AG04450 (cell line): Measurements from ENCODE around the gene ASIC3. TPM values are rescaled to one million over a fixed set of nuclear protein-coding genes. Genes with fewer than 3 reads are reported as not detected.

Experiments
- CTCF ChIA-PET: fragments of 300-600, 350-600 bp; formaldehyde crosslinking; extraction: SDS; loops from one replicate; lab custom pipeline; 2022; ENCODE audit warnings: antibody characterized with exemption, inconsistent platforms; lab: Charles Lee
- POLR2A ChIA-PET: fragments of 350-600 bp; formaldehyde crosslinking; extraction: SDS; loops from one replicate; lab custom pipeline; 2021; ENCODE audit warnings: antibody characterized with exemption, inconsistent platforms; lab: Yijun Ruan, JAX
- DNase-seq: peaks from one replicate; pipeline ENCODE4 v3.0.0-alpha.2; 2011; ENCODE audit warnings: low read depth, low spot score
- H3K27ac ChIP-seq: one replicate; pipeline ENCODE4 v1.5.1; 2012; ENCODE audit warnings: low read depth, low read length, control low read depth
- H3K27me3 ChIP-seq: one replicate; pipeline ENCODE4 v1.6.0; 2012; ENCODE audit warnings: low read length; ENCODE audit not compliant: control insufficient read depth, insufficient read depth
- H3K4me3 ChIP-seq: 2 replicates; pipeline ENCODE4 v1.5.1; 2011; ENCODE audit warnings: mild to moderate bottlenecking, low read depth, low read length, control low read depth
- H3K9me3 ChIP-seq: 2 replicates; pipeline ENCODE4 v1.5.1; 2012; ENCODE audit warnings: low read length; ENCODE audit not compliant: control insufficient read depth, insufficient read depth
- polyA plus RNA-seq: library from polyadenylated mRNA; depleted of rRNA; stranded (reverse); fragments of >200 nt; gene quantifications from 2 replicates; pipeline ENCODE4 v1.2.3, GENCODE V29; 2011
- TF ChIP-seq, protein P1 (sequence below): IDR thresholded peaks from 2 replicates; pipeline ENCODE4 v1.5.1; 2011; ENCODE audit warnings: low read depth, low read length, control low read depth, inconsistent platforms

ASIC3 gene
- polyA plus RNA-seq, 1 experiment: 0.07 TPM

DNA sequence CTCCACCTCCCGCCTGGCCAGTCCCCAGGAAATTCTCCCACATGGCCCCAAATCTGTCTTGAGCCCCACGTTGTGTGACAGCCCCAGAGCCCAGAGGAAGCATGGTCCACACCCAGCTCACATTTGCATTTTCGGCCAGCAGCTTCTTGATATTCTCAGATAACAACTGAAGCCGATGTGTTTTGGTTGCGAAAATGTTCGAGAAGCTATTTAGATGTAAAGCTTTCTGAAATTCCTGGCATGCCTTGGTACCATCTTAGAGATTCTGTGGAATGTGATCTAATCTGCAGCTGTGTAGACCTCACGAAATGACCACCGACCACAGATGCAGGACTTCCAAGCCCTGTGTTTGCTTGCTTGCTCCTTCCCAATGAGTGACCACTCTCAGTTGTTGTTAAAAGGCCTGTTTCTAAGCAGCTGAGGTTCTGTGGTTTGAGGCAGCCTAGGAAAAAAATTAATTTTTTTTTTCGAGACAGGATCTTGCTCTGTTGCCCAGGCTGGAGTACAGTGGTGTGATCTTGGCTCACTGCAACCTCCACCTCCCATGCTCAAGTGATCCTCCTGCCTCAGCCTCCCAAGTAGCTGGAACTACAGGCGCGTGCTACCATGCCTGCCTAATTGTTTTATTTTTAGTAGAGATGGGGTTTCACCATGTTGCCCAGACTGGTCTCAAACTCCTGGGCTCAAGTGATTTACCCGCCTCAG is 19.9 kb downstream of the ASIC3 start:
- ChIA-PET POLR2A (interaction anchor here (0.7 to 1.4 kb wide), 2 partner anchors 12 to 21 kb away, joined by 3 to 6 read pairs; partner anchors contain the start of gene FASTK), CTCF (interaction anchor here (0.8 kb wide), 1 partner anchor 56 kb away, joined by 3 read pairs; no protein-coding TSS in a partner anchor)
- Histone ChIP-seq H3K27me3 (no peaks in the 10 kb centered on the region), H3K9me3 (no peaks in the 10 kb centered on the region; the same call in 1 of the 2 replicates), H3K4me3 (no peak overlapping the region), H3K27ac (peak overlapping the region; percentile 31)
- no peak for DNase-seq
- TF ChIP-seq, protein P1, sequence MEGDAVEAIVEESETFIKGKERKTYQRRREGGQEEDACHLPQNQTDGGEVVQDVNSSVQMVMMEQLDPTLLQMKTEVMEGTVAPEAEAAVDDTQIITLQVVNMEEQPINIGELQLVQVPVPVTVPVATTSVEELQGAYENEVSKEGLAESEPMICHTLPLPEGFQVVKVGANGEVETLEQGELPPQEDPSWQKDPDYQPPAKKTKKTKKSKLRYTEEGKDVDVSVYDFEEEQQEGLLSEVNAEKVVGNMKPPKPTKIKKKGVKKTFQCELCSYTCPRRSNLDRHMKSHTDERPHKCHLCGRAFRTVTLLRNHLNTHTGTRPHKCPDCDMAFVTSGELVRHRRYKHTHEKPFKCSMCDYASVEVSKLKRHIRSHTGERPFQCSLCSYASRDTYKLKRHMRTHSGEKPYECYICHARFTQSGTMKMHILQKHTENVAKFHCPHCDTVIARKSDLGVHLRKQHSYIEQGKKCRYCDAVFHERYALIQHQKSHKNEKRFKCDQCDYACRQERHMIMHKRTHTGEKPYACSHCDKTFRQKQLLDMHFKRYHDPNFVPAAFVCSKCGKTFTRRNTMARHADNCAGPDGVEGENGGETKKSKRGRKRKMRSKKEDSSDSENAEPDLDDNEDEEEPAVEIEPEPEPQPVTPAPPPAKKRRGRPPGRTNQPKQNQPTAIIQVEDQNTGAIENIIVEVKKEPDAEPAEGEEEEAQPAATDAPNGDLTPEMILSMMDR: no peak

DNA sequence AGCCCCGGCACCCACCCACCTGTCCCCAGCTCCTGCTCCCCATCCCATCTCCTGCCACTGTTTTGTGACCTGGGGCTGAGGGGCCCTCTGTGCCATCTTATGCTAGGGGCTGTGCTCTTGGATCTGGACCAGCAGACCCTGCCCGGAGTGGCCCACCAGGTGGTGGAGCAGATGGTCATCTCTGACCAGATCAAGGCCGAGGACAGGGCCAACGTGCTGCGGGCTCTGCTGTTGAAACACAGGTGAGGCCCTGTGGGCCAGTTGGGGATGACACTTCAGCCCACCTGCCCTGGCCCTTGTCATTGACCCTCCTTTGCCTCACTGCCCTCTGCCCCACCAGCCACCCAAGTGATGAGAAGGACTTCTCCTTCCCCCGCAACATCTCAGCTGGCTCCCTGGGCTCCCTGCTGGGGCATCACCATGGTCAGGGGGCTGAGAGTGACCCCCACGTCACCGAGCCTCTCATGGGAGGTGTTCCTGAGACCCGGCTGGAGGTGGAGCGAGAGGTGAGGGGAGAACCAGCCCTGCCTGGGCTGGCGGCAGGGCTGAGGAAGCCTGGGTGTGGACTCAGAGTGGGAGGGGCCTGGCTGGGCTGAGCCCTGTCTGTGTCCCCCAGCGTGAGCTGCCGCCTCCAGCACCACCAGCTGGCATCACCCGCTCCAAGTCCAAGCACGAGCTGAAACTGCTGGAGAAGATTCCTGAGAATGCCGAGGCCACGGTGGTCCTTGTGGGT is 21.7 kb downstream of the ASIC3 start:
- ChIA-PET POLR2A (no interaction called here), CTCF (interaction anchor here (0.6 kb wide), 1 partner anchor 96 kb away, joined by 3 read pairs; no protein-coding TSS in a partner anchor)
- Histone ChIP-seq H3K9me3 (no peaks in the 10 kb centered on the region; the same call in 1 of the 2 replicates), H3K4me3 (no peak overlapping the region), H3K27ac (no peak overlapping the region), H3K27me3 (no peaks in the 10 kb centered on the region)
- DNase-seq: no peak
- TF ChIP-seq, protein P1: no peak

DNA sequence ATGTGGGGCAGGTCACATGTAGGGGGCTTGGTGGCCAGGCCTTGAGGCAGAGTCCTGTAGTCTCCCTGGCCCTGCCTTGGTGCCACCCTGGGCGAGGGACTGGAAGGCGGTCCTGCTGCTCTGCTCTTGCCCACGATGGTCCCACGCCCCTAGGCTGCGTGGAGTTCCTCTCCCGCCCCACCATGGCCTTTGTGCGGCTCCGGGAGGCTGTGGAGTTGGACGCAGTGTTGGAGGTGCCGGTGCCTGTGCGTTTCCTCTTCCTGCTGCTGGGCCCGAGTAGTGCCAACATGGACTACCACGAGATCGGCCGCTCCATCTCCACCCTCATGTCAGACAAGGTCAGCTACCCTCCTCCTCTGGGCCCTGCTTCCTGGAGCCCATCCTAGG is 22.2 kb downstream of the ASIC3 start:
- ChIA-PET CTCF (no interaction called here), POLR2A (no interaction called here)
- Histone ChIP-seq H3K27ac (no peak overlapping the region), H3K27me3 (no peaks in the 10 kb centered on the region), H3K4me3 (no peak overlapping the region), H3K9me3 (no peaks in the 10 kb centered on the region; the same call in 1 of the 2 replicates)
- no peak for DNase-seq
- TF ChIP-seq, protein P1: no peak

DNA sequence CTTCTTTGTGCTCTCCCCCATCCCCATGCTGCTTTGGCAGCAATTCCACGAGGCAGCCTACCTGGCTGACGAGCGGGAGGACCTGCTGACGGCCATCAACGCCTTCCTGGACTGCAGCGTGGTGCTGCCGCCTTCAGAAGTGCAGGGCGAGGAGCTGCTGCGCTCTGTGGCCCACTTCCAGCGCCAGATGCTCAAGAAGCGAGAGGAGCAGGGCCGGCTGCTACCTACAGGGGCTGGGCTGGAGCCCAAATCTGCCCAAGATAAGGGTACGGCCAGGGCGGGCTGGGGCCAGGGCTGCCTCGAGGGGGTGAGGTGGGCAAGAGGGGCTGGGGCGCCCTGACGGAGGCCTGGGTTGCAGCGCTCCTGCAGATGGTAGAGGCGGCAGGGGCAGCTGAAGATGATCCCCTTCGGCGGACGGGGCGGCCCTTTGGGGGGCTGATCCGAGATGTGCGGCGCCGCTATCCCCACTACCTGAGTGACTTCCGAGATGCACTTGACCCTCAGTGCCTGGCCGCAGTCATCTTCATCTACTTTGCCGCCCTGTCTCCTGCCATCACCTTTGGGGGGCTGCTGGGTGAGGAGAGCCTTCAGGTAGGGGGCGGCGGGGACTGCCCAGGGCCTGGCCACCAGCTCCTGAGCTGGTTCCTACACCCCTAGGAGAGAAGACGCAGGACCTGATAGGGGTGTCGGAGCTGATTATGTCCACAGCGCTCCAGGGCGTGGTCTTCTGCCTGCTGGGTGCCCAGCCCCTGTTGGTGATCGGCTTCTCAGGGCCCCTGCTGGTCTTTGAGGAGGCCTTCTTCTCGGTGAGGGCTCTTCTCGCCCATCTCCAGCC is 22.9 kb downstream of the ASIC3 start:
- POLR2A ChIA-PET: interaction anchor here (1.3 kb wide), 1 partner anchor 10 kb away, joined by 6 read pairs; the partner anchor contains the start of gene FASTK
- Histone ChIP-seq H3K4me3 (no peak overlapping the region), H3K27me3 (no peaks in the 10 kb centered on the region), H3K9me3 (no peaks in the 10 kb centered on the region; the same call in 1 of the 2 replicates), H3K27ac (no peak overlapping the region)
- TF ChIP-seq, protein P1: no peak
- CTCF ChIA-PET: interaction anchor here (0.5 kb wide), 1 partner anchor 82 kb away, joined by 3 read pairs; no protein-coding TSS in a partner anchor
- DNase-seq: no peak
